Loucy (cell line): ENCODE results near the gene OSBPL9.

Experiments used
- H2AFZ ChIP-seq: fragments of 200-600 bp; sonication (generic); 2 replicates; pipeline ENCODE4 v1.6.0; 2016; ENCODE audit warnings: antibody characterized with exemption, mild to moderate bottlenecking, low read length, moderate library complexity
- H3F3A ChIP-seq: fragments of 200-600 bp; 2 replicates; pipeline ENCODE4 v1.6.0; 2016; ENCODE audit warnings: antibody characterized with exemption, low read depth, mild to moderate bottlenecking
- H3K27me3 ChIP-seq: fragments of 200-600 bp; sonication (generic); 2 replicates; pipeline ENCODE4 v1.6.1; 2014; ENCODE audit warnings: low read length, mild to moderate bottlenecking; ENCODE audit not compliant: insufficient read depth, poor library complexity, severe bottlenecking
- H3K36me3 ChIP-seq: fragments of 200-600 bp; sonication (generic); 2 replicates; pipeline ENCODE4 v1.6.1; 2016; ENCODE audit warnings: low read length; ENCODE audit not compliant: insufficient read depth
- H3K4me1 ChIP-seq: fragments of 200-600 bp; sonication (generic); 2 replicates; pipeline ENCODE4 v1.5.1; 2014; ENCODE audit warnings: low read length, mild to moderate bottlenecking; ENCODE audit not compliant: insufficient read depth, poor library complexity, severe bottlenecking
- H3K4me2 ChIP-seq: fragments of 200-600 bp; sonication (generic); 2 replicates; pipeline ENCODE4 v1.6.0; 2014; ENCODE audit warnings: antibody characterized with exemption, low read length, low read depth, mild to moderate bottlenecking; ENCODE audit not compliant: poor library complexity, severe bottlenecking
- H3K4me3 ChIP-seq: fragments of 200-600 bp; sonication (generic); 2 replicates; pipeline ENCODE4 v1.5.1; 2014; ENCODE audit warnings: low read length, mild to moderate bottlenecking, mixed read lengths; ENCODE audit not compliant: poor library complexity, severe bottlenecking
- H3K79me2 ChIP-seq: fragments of 200-600 bp; sonication (generic); 2 replicates; pipeline ENCODE4 v1.6.1; 2014; ENCODE audit warnings: low read length; ENCODE audit not compliant: insufficient read depth
- H3K9ac ChIP-seq: fragments of 200-600 bp; sonication (generic); 2 replicates; pipeline ENCODE4 v1.6.0; 2014; ENCODE audit warnings: mild to moderate bottlenecking, low read depth, low read length, moderate library complexity; ENCODE audit not compliant: poor library complexity, severe bottlenecking
- H3K9me2 ChIP-seq: fragments of 200-600 bp; sonication (generic); replicated peaks from 2 replicates; pipeline ENCODE4 v1.6.1; 2016; ENCODE audit warnings: low read depth, low read length, mixed read lengths
- H3K9me3 ChIP-seq: fragments of 200-600 bp; sonication (generic); 2 replicates; pipeline ENCODE4 v1.6.1; 2014; ENCODE audit warnings: mild to moderate bottlenecking, antibody characterized with exemption, low read length, low read depth; ENCODE audit not compliant: insufficient read depth
- H4K20me1 ChIP-seq: fragments of 200-600 bp; sonication (generic); 2 replicates; pipeline ENCODE4 v1.6.0; 2014; ENCODE audit warnings: antibody characterized with exemption, low read length, mild to moderate bottlenecking; ENCODE audit not compliant: insufficient read depth, poor library complexity, severe bottlenecking
- EZH2phosphoT487 ChIP-seq: fragments of 200-600 bp; IDR thresholded peaks from 2 replicates; pipeline ENCODE4 v1.6.1; 2018; ENCODE audit warnings: antibody characterized with exemption, mild to moderate bottlenecking, moderate library complexity, borderline replicate concordance
- TF ChIP-seq, protein P1 (sequence below): fragments of 200-600 bp; sonication (generic); conservative IDR thresholded peaks from 2 replicates; pipeline ENCODE4 v1.5.1; 2014; ENCODE audit warnings: mild to moderate bottlenecking, antibody characterized with exemption, low read length

OSBPL9 gene

DNA sequence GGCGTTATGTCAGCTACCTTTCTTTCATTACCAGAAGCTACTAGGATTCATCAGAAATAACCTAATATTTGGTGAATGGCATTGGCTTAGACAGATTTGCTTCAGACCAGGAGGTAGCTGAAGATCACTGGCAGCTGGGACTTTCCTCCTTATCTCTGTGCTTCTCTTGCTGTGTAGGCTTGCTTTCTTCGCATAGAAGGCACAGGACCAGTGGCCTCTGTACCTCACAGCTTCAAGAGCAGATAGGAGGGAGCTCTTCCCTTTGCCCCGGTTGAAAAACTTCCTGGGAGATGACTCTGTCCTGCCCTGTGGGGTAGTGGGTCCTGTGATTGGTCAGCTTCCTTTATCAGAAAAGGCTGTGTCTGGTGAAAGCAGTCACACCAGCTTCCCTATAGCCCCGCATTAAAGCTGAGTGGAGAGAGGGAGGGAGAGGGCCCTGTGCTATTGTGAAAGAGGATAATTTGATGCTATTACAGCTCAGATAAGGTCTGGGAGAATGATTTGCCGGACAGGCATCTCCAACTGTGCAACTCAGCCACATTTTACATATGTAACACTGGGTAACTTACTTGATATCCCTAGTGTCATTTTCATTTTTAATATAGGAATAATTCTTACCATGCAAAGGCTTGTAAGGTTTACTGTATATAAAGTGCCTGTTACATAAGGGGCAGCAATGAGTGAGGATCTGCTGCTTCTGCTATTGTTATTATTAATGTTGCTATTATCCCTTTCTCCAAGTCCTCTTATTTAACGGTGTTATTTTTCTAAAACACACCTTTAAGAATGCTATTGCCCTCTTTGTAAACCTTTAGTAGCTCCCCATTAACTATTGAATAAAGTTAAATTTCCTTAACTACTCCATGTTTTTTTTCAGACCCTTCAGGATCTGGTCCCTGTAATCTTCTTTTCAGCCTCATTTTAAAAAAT, 31.6 kb downstream of the OSBPL9 start:
- Histone ChIP-seq H3K36me3 (peaks cover 9% of the 10 kb centered on the region; the same call in 1 of the 2 replicates), H3K4me3 (no peak overlapping the region), H3K9ac (no peak overlapping the region), H4K20me1 (no peaks in the 10 kb centered on the region), H3F3A (no peaks in the 10 kb centered on the region), H3K4me1 (peaks cover 11% of the 10 kb centered on the region), H3K79me2 (peaks cover 62% of the 10 kb centered on the region), H3K27me3 (no peaks in the 10 kb centered on the region), H3K9me2 (no peaks in the 10 kb centered on the region), H2AFZ (no peak overlapping the region), H3K9me3 (no peaks in the 10 kb centered on the region; the same call in 1 of the 2 replicates), H3K4me2 (no peak overlapping the region)
- TF ChIP-seq EZH2phosphoT487: no peak
- TF ChIP-seq, protein P1, sequence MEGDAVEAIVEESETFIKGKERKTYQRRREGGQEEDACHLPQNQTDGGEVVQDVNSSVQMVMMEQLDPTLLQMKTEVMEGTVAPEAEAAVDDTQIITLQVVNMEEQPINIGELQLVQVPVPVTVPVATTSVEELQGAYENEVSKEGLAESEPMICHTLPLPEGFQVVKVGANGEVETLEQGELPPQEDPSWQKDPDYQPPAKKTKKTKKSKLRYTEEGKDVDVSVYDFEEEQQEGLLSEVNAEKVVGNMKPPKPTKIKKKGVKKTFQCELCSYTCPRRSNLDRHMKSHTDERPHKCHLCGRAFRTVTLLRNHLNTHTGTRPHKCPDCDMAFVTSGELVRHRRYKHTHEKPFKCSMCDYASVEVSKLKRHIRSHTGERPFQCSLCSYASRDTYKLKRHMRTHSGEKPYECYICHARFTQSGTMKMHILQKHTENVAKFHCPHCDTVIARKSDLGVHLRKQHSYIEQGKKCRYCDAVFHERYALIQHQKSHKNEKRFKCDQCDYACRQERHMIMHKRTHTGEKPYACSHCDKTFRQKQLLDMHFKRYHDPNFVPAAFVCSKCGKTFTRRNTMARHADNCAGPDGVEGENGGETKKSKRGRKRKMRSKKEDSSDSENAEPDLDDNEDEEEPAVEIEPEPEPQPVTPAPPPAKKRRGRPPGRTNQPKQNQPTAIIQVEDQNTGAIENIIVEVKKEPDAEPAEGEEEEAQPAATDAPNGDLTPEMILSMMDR: no peak

DNA sequence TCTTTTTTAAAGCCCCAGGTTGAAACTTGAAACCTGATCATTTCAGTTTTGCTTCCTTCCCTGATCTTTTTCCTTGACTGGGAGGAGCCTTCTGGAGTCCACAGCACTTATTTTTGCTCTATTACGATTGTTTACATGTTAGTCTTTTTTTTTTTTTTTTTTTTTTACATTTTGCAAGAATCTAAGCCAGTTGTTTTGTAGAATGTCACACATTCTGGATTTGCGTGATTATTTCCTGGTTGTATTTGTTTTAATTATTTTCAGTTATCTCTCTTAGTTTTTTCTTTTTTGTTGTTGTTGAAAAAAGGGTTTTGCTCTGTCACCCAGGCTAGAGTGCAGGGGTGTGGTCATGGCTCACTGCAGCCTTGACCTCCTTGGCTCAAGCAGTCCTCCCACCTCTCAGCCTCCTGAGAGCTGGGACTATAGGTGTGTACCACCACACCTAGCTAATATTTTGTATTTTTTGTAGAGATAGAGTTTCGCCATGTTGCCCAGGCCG, 32.8 kb downstream of the OSBPL9 start:
- H4K20me1 ChIP-seq: no peaks in the 10 kb centered on the region
- no peak overlapping the region for H3K4me2 ChIP-seq
- TF ChIP-seq, protein P1: no peak
- no peak for TF ChIP-seq EZH2phosphoT487
- H3K4me3 ChIP-seq: no peak overlapping the region
- H3K9me2 ChIP-seq: no peaks in the 10 kb centered on the region
- H3K4me1 ChIP-seq: peaks cover 11% of the 10 kb centered on the region
- H3K79me2 ChIP-seq: peaks cover 56% of the 10 kb centered on the region
- H3K36me3 ChIP-seq: peaks cover 16% of the 10 kb centered on the region; the same call in 1 of the 2 replicates
- H3F3A ChIP-seq: no peaks in the 10 kb centered on the region
- no peak overlapping the region for H3K9ac ChIP-seq
- no peaks in the 10 kb centered on the region for H3K27me3 ChIP-seq
- no peak overlapping the region for H2AFZ ChIP-seq
- H3K9me3 ChIP-seq: no peaks in the 10 kb centered on the region; the same call in 1 of the 2 replicates

DNA sequence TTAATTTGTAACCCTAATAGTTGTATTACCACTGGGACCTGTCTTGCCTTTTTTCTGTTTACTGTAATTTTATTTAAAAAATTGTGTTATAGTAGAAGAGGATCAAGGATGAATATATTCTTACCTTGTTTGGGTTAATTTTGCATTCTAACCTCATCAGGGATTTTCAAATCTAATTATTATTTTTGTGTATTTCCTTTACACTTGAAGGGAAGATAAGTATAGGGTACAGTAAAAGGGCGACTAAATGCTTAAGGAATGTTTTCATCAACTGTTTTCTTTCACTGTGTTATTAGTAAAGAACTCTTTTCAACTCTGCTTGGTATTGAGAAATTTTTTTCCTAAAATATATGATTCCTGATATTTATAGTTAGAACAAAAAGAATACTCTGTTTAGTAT, 33.3 kb downstream of the OSBPL9 start:
- Histone ChIP-seq H3K79me2 (peaks cover 55% of the 10 kb centered on the region), H3K4me3 (no peak overlapping the region), H3K9me3 (no peaks in the 10 kb centered on the region; the same call in 1 of the 2 replicates), H3K27me3 (no peaks in the 10 kb centered on the region), H3K9ac (no peak overlapping the region), H2AFZ (no peak overlapping the region), H3K9me2 (no peaks in the 10 kb centered on the region), H3K4me2 (no peak overlapping the region), H3F3A (no peaks in the 10 kb centered on the region), H3K4me1 (peaks cover 11% of the 10 kb centered on the region), H4K20me1 (no peaks in the 10 kb centered on the region), H3K36me3 (peaks cover 18% of the 10 kb centered on the region; the same call in 1 of the 2 replicates)
- TF ChIP-seq, protein P1: no peak
- TF ChIP-seq EZH2phosphoT487: no peak
